Renal cortex interstitium (tissue), 11 donors: Measurements from ENCODE around the gene MVB12B. TPM values are rescaled to one million over a fixed set of nuclear protein-coding genes. Genes with fewer than 3 reads are reported as not detected.
A peak's percentile ranks its signal among the peaks of the same experiment; 100 is the strongest.

Experiments
- DNase-seq, 11 donors: peaks; one replicate each; pipeline ENCODE4 v3.0.0-alpha.2; 2013; ENCODE audit warnings: low read depth in 9 of 11, low spot score in 4 of 11; ENCODE audit errors: extremely low read depth in 1 of 11
- polyA plus RNA-seq, 3 donors: library from polyadenylated mRNA; unstranded; fragments of 120-200 nt; gene quantifications; one replicate each; pipeline ENCODE4 v1.2.1, GENCODE V29; 2013; ENCODE audit not compliant: insufficient read length in 3 of 3

The MVB12B gene
- polyA plus RNA-seq, 3 donors, result 15.4 to 19.3 (median 16.3) TPM

- no peak for DNase-seq
Observed at GRCh38 chr9:126371007-126371870, 44.6 kb downstream of the MVB12B start.

GRCh38 chr9:126372716-126373115 is 46.1 kb downstream of the MVB12B start:
- DNase-seq, result no peak

GRCh38 chr9:126373241-126373640 is 46.6 kb downstream of the MVB12B start:
- DNase-seq, result no peak

GRCh38 chr9:126374366-126374781 is 47.7 kb downstream of the MVB12B start:
- DNase-seq, result no peak

- DNase-seq, result no peak
Observed at GRCh38 chr9:126375386-126375785, 48.8 kb downstream of the MVB12B start.

- peak in 2 of 11 donors; percentile 27 to 56 for DNase-seq
Observed at GRCh38 chr9:126376311-126377175, 49.9 kb downstream of the MVB12B start.

GRCh38 chr9:126377176-126377509 is 50.5 kb downstream of the MVB12B start:
- DNase-seq, result no peak

GRCh38 chr9:126377536-126377935 is 50.9 kb downstream of the MVB12B start:
- no peak for DNase-seq

- no peak for DNase-seq
Observed at GRCh38 chr9:126378761-126379160, 52.1 kb downstream of the MVB12B start.

GRCh38 chr9:126379661-126380360 is 53.2 kb downstream of the MVB12B start:
- no peak for DNase-seq

- DNase-seq, result no peak
Observed at GRCh38 chr9:126380447-126380846, 53.8 kb downstream of the MVB12B start.

- no peak for DNase-seq
Observed at GRCh38 chr9:126381195-126381594, 54.6 kb downstream of the MVB12B start.

GRCh38 chr9:126383406-126384046 is 56.9 kb downstream of the MVB12B start:
- no peak for DNase-seq

- no peak for DNase-seq
Observed at GRCh38 chr9:126384926-126385325, 58.3 kb downstream of the MVB12B start.

- DNase-seq, result no peak
Observed at GRCh38 chr9:126386088-126386487, 59.5 kb downstream of the MVB12B start.

GRCh38 chr9:126386776-126387175 is 60.1 kb downstream of the MVB12B start:
- no peak for DNase-seq

- DNase-seq, result no peak
Observed at GRCh38 chr9:126388964-126389708, 62.5 kb downstream of the MVB12B start.

GRCh38 chr9:126389992-126390391 is 63.4 kb downstream of the MVB12B start:
- DNase-seq, result no peak
